GM10847 (cell line): Measurements from ENCODE around the gene DENND1B.

Experiments used
- POLR2A ChIP-seq: IDR thresholded peaks from 2 replicates; pipeline ENCODE4 v1.6.1; 2011; ENCODE audit not compliant: insufficient read length; ENCODE audit errors: extremely low read depth

The DENND1B gene

DNA sequence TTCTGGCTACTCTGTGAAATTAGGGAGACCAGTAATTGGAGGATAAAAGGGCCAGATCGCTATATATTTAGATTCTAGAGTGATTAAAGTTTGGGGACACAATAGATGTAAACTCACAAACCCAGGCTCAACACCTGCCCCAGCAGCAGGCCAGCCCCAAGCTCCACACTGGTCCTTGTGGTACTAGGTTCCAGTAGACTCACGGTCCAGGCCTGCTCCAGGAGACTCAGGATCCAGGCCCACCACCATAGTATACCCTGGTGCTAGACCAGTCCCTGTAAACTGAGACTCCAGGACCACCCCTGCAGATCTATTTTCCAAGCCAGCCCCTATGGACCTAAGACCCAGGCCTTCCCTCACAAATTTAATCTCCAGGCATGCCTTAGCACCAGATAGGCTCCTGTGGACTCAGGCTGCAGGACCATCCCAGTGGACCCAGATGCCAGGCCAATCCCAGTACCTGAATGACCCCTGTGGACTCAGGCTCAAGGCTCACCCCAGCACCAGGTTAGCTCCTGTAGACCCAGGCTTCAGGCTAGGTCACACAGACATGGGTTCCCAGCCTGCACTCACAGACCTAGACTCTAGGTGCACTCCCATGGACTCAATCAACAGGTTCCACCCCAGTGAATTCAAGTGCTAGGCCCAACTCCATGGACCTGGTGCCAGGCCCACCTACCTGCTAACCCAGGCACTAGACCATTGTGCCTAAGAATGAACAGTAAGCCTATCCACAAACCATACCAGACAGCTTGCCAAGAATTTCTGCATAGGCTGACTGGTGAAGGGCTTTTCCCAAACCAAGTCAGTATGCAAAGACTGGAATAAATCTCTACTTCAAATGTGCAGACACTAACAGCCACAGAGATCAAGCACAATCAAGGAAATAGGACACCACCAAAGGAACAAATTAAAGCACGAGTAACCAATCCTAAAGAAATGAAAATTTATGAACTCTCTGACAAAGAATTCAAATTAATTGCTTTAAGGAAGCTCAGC lies 13.8 kb upstream of the DENND1B start:
- no peak for TF ChIP-seq POLR2A

DNA sequence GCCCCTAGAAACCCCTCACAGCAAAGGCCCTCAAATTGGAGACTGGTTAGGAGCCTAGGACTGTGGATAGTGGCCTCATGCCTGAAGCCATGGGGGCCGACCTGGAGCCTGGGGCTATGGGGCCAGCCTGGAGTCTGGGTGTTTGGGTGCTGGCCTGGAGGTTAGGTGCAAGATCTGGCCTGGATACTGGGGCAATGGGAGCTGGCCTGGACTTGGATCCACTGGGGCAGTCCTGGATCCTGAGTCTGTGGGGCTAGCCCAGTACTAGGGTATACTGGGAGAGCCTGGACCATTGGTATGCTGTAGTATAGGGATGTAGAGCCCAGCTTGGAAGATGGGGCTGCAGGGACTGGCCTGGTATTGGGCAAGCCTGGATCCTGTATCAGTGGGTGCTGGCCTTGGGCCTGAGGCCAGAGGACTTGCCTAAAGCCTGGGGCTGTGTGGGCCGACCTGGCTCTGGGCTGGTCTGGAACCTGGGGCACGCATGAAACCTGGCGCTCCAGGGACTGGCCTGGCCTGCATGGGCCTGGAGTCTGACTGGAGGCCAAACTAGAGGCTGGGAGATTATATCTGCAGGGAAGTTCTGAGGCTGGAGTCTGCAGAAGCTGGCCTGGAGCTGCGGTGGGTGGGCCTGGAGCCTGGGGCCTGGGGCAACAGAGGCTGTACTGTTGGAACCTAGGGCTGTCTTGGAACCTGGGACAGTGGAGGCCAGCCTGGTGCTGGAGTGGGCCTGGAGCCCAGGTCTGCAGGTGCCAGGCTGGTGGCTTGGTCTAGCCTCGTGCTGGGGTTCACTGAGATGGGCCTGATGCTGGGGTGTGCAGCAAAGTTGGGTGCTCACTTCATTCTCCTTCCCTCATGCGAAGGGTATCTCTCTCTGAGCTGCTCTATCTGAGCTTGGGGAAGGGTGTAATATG lies 12.6 kb upstream of the DENND1B start:
- no peak for TF ChIP-seq POLR2A

GRCh38 chr1:197787056-197787455 lies 11.8 kb upstream of the DENND1B start:
- no peak for TF ChIP-seq POLR2A

- no peak for TF ChIP-seq POLR2A
These were observed 11.0 kb upstream of the DENND1B start for GRCh38 chr1:197786280-197786679.

DNA sequence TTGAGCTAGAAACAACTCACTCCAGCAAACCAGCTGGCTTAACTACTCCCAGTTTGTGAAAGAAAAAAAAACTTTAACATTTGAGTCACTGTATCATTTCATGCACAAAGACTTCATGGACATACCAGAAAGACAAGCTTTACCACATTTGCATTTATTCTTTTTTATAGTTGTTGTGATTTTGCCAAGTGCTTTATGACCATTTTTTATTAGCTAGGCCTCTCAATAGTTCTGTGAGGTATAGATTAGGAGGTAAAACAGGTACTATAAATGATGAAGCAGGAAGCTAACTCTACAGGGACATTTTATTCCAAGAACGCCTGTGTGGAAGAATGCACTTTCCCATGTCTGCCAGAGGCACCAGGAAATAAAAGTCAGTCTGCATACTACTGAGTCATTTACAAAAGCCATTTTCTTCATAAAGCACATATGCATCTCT lies 8.2 kb upstream of the DENND1B start:
- TF ChIP-seq POLR2A, result no peak

DNA sequence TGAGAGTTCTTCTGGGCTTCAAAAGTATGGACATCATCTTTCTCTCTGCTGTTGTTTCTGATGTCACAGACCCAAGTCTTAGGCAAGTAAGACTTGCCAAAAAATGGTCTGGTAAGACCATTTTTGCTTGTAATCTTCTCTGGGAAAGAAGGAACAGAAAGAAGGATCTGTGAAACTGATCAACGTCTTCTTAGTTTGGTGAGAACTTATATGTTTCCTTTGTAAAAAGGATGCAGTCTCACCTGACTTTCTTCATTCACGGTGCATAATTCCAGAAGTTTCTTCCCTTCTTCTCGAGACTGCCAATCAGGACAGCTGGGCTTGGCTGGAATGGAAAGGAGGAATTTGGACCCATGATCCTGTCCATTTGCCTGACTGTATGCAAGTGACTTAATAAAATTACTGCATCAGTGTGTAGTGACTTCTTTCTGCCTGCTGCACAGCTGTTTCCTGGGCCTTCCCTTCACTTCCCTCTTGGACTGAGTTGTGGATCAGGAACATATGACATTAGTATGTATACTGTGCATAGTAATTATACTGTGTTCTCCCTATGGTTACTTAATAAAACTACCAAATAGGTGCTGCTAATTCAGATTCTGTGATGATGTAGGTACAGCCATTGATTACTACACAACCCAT lies 7.6 kb upstream of the DENND1B start:
- TF ChIP-seq POLR2A, result no peak

- no peak for TF ChIP-seq POLR2A
These were observed 6.9 kb upstream of the DENND1B start for GRCh38 chr1:197781968-197782721.

- TF ChIP-seq POLR2A, result no peak
These were observed 4.6 kb upstream of the DENND1B start for GRCh38 chr1:197779921-197780320.

DNA sequence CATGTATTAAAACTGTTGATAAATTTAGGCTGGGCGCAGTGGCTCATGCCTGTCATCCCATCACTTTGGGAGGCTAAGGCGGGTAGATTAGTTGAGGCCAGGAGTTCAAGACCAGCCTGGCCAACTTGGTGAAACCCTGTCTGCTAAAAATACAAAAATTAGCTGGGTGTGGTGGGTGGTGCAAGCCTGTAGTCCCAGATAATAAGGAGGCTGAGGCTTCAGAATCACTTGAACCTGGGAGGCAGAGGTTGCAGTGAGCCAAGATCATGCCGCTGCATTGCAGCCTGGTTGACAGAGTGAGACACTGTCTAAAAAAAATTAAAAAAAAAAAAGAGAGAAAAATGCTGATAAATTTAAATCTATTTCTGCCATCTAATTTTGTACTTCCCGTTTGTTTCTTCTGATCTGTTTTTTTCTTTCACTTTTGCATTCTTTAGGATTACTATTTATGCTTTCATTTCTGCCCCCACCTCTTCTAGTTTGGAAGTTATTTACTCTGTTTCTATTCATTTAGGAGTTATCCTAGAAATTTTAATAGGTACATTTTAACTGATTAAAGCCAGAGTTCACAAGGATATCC lies 3.2 kb upstream of the DENND1B start:
- TF ChIP-seq POLR2A, result no peak

GRCh38 chr1:197776351-197777105 lies 1.2 kb upstream of the DENND1B start:
- no peak for TF ChIP-seq POLR2A

DNA sequence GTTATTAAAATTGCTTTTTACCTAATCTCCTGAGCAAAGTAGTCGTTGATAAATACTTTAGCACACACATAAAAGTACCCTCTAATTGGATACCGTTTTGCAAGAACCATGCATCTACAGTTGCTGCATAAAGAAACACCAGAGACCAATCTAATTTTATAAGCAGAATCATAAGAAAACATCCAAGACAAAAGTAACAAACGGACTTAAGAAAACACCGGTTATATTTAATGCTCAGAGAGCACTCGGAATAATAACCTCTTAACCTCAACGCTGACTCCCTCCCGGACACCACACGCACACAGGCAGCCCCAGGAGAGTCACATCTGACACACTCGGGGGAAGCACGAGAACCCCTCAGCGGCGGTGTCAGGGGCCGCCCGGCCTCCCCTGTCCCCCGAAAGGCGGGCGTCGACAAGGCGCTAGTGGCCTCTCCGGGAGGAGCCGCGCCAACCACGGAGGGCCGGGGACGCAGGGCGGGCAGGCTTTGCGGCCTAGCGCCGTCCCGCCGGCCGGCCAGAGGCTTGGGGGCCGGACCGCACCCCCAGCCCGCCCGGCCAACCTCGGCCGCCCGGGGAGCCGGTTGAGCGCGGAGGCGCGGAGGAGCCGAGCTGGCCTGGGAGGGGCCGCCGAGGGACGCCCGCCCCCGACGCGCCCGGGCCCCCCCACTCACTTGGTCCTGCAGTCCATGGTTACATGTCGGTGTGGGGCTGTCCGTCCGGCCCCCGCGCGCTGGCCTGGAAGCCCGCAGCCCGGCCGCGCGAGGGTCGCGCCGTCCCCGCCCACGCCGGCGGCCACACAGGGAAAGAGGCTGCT lies 606 bp downstream of the DENND1B start:
- TF ChIP-seq POLR2A, result no peak

DNA sequence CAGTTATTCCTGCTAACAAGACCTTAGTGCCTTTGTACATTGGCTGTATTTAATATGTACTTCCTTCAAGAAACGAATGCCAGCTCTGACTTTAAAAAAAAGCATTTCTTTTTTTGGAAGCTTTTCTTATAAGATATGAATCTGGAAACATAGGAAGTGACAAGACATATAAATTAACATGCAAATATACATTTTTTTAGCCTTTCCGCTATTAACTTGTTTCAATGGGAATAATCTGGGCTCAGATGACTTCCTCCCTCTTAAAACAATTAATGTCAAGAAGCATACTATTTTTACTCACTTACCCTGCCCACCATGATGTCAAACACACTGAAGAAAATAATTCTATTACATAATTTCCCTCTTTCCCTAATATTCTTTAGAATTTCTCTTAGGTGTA lies 1.4 kb downstream of the DENND1B start:
- TF ChIP-seq POLR2A, result no peak

- no peak for TF ChIP-seq POLR2A
These were observed 3.2 kb downstream of the DENND1B start for GRCh38 chr1:197771904-197772556.
